HPDE6-E6E7 (cell line): ENCODE data around the gene DYRK2.
A peak's percentile ranks its signal among the peaks of the same experiment; 100 is the strongest.

Experiments
- DNase-seq: peaks from one replicate; pipeline ENCODE4 v3.0.0; 2011; ENCODE audit warnings: missing footprints; ENCODE audit errors: extremely low spot score

The DYRK2 gene

DNA sequence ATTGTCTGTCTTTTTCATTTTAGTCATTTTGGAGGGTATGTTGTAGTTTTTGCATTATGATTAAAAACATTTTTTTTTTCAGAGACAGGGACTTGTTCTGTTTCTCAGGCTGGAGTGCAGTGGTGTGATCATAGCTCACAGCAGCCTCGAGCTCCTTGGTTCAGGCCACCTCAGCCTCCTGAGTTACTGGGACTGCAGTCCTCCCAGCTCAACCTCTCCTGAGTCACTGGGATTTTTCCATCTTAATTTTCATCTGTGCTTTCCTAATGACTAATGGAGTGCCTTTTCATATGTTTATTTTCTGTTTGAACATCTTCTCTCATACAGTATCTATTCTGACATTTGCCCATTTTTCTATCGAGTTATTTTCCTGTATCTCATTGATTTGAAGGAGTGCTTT, 52.6 kb downstream of the DYRK2 start:
- no peak for DNase-seq

DNA sequence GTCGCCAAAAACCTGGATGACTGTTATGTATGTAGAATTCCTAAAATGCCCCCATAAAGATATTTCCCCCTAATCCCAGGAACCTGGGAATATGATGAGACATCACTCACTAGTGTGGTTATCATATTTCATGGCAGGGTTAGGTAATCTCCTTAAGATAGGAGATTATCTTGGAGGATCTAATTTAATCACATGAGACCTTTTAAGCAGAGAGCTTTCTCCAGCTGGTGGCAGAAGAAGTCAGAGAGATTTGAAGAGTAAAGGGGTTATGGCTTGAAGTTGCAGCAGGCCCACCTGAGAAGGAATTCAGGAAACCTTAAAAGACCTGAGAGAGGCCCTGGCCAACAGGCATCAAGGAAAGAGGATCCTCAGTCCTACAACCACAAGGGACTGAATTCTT, 53.6 kb downstream of the DYRK2 start:
- no peak for DNase-seq

DNA sequence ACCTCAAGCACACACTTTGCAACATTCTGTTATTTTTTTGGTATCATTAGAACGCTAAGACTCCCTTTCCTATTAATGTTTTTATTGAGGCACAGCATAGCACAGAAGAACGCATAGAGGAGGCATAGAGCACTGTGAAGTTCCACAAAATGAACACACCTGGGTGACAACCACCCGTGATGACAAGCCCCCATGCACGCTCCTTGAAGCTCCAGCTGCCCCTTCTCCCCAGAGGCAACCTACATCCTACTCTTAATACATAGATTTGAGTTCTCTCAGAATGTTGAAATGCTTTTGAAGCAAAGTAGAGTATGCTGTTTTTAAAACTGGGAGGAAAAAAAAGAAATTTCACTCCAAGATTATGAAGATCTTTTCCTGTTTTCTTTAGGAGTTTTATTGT, 55.5 kb downstream of the DYRK2 start:
- no peak for DNase-seq

DNA sequence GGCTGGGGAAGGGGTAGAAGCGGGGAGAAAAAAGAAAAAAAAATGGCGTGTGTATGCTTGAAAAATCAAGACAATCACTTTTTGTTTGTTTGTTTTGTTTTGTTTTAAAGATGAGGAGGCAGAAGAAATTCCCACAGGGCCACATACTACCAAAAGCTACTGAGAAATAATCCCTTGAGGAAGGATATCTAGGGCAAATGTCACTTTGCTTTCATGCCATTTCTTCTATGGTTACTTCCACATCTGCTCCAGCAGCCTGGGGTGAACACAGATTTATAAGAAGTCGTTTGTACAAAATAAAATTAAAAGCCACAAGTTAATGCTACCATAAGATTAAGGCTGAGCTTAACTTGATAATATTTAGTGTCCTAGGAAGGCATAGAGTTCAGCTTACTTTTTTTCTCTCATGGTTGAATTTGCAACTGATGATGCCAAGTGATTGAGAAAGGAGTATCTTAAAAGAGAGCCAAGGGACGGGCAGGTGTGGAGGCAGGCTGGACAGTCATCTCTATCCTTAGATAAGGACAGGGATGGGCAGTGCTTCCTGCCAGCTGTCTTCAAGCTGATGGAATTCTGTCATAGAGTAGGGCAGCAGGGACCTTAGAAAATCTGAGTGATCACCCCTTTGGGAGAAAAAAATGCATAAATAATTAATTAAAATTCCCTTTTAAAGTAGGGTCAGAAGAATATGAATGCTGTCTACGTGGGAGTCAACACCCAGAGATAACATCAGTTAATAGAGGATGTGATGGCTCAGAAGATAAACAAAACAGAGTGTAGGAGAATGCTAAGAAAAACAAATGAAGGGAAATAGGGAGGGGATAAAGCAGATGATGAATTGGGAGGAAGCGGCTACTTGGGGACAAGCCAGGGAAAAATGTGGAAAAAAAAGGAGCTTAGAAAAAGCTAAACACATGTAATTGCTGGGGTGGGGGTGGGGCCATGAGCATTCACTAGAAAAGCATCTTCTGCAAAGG, 57.1 kb downstream of the DYRK2 start:
- DNase-seq: no peak

DNA sequence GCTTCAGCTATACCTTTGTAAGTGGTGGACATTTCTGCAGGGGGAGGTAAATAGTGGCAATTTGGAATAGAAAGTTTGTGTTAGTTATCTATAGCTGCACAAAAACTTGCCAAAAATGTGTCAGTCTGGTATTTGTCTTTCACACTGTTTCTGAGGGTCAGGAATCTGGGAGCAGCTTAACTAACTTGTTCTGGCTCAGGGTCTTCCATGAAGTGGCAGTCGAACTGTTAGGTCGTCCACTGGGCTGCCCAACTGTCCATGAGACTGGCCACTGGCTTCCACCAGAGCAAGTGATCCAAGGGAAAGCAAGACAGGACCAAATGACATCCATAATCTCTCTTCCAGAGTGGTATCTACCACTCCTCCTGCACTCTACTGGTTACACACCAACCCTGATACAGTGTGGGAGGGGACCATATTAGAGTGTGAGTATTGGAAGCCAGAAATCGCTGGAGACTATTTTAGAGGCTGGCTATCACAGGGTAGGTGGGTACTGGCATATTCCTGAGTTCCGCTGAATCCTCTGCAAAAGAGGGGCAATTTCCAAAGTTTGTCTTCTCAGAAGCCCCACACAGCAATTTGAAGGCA, 60.9 kb downstream of the DYRK2 start:
- DNase-seq: no peak

DNA sequence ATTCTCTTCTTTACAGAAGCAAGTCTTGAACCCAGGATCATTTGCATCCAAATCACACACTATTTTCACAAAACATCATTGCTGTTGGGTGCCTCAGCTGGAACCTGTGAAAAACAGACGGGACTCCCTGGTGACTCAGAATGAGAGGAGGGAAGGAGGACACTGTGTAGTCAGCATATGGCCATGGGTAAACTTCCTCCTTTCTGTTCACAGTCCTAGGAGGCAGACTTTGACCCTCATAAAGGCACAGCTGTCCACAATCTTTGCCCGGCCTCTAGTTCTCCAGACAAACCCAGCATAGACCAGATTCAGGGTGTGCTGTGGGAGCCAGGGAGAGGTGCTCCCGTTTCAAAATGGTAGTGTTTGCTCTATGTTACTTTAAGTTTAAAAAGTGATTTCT, 62.0 kb downstream of the DYRK2 start:
- DNase-seq: peak; percentile 14

DNA sequence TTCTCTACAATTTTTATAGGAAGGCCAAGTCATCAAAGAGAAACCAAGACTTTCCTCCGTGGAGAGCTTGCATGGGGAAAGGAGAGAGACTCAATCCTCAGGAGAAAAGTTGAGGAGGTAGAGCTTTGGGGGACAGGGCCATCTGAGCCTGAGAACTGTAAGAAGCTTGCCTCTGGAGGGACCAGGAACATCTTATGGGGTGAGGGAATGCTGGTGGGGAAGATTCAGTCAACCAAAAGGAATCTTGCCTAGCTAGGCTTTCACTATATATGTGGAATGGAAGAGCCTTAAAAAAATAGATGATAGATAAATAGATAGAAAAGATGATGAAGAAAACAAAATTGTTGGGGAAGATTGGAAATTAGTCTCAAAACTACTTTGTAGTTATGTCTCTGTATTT, 63.5 kb downstream of the DYRK2 start:
- DNase-seq: no peak

DNA sequence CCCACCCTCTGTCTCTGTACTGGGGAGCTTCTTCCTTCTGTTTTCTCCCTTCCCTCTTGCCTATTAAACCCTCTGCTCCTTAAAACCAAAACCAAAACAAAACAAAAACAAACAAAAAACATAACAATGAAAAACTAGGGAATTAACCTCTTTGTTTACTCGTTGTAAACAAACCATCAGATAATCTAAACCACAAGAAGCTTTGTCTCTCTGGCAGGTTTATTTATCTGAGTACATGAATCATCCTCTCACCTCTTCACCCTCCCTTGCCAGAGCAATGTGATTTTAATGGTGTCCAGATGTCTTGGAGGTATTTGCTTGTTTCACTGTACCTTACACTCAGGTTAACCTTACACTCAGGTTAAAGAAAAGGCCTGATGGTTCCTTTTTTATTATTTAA, 66.1 kb downstream of the DYRK2 start:
- DNase-seq: peak; percentile 15
